Amygdala (tissue), 56 donors: ENCODE results near the gene ADAM8.

ENCODE experiments used
- DNase-seq, 56 donors: peaks; one replicate each; lab custom pipeline; 2025; lab: John Stamatoyannopoulos, UW

ADAM8 gene

GRCh38 chr10:133253361-133253955 lies 23.2 kb downstream of the ADAM8 start:
- DNase-seq: no peak

GRCh38 chr10:133252223-133252552 lies 24.5 kb downstream of the ADAM8 start:
- DNase-seq: no peak

GRCh38 chr10:133251388-133252222 lies 25.1 kb downstream of the ADAM8 start:
- no peak for DNase-seq

DNA sequence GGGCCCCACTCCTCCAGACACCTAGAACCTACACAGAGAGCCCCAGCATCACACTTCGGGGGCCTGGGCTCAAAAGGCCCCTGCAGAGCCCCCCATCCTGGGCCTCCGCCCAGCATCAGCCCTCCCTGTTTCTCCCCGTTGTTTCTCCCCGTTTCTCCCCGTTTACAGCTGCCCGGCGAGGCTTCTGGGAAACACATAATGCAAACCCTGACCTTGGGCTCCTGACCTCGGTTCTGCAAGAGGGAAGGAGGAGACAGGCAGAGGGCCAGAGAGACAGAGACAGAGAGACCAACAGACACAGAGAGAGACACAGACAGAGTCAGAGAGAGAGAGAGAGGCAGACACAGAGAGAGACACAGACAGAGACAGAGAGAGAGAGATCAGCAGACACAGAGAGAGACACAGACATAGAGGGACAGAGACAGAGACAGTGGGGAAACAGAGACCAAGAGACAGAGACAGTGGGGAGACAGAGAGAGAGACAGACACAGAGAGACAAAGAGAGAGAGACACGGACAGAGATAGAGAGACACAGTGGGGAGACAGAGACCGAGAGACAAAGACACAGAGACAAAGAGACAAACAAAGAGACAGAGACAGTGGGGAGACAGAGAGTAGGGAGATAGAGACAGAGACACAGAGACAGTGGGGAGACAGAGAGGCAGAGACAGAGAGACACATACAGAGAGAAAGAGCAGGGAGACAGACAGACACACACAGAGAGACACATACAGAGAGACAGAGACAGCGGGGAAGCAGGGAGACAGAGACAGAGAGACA lies 26.5 kb downstream of the ADAM8 start:
- no peak for DNase-seq

DNA sequence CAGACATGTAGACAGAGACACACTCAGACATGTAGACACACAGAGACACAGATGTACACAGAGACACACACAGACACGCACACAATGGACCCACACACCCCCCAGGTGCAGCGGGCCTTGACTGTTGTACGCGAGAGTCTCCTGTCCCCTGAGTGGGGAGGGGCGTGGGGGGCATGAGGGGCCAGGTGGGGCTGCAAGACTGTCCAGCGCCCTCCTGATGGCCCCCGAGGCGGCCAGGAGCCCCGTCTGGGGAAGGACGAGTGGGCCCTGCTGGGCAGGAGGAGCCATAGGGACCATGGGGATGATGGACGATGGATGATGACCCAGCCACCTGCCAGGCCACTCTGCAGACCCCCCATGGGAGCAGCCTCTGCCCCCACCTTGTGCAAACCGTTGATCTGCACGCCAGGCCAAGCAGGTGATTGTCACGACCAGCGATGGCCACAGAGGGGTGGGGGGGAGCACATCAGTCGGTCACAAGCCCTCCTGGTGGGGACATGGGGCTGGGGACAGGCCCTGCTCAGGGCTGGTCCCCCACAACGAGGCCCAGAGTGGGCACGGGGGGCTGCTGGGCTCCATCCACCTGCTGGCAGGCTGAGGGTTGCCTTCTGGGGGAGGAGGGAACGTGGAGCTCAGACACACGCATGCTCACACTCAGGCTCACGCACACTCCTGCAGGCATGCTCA lies 27.4 kb downstream of the ADAM8 start:
- no peak for DNase-seq

DNA sequence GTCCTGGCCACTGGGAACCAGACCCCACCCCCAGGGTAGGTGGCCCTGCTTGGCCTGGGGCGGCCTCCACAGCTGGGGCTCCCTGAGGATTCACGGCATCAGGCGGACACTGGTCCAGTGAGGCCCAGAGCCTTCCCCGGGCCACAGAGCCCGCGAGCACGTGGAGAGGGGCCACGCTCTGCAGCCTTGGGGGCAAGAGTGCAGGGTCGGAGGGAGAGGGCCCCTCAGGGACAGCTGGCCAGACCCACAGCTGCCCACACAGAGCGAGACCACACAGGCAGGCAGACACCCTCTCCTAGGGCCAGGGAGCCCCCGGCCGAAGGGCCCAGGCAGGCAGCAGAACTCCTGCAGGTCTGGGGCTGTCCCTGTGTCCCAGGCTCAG lies 28.3 kb downstream of the ADAM8 start:
- no peak for DNase-seq

- DNase-seq: no peak
Measured at GRCh38 chr10:133247681-133248333, 28.9 kb downstream of the ADAM8 start.

DNA sequence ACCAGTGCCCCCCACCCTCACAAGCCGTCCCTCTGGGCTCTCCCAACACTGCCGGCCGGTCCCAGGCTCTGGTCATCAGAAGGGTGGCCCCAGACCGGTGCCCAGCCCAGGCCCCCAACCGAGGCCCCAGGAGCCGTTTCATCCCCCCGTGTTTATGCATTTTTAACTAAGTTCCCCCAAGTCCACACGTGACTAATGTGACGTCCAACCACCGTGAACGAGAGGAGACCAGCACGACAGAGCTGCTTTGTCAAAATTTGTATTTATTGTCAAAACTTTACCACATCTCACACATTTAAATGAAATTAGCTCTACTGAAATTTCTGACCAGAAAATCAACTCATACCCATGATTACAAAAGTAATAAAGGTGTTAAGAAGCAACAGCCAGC lies 30.4 kb downstream of the ADAM8 start:
- no peak for DNase-seq

- DNase-seq: no peak
Measured at GRCh38 chr10:133245439-133246235, 31.0 kb downstream of the ADAM8 start.

GRCh38 chr10:133243593-133243992 lies 33.1 kb downstream of the ADAM8 start:
- no peak for DNase-seq

DNA sequence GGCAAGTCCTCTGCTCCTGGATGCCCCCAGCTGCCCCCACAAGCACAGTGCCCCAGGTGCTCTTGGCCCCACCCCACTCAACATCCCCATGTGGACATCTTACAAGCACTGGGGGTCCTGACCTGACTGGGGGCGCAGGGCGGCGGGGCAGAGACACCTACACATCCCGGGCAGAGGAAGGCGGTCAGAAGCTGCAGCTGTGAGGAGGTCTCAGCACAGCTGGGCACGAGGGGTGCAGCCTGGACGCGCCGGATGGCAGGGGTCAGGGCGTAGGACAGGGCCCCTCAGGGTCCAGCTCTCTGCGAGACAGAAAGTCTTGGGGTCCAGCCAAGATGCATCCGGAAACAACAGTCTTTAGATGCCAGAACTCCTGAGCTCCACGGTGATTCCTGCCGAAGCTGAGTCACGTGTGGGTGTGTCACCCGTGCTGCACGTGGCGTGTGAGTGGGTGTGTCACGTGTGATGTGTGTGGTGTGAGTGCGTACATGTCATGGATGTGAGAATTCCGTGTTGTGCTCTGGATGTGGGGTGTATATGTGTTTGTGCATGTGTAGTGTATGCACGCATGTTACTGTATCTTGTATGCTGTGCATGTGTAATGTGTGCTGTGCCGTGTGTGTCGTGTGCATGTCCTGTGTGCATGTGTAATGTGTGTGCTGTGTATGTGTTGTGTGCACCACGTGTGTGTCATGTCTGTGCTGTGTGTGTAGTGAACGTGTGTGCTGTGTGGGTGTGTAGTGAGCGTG lies 33.9 kb downstream of the ADAM8 start:
- DNase-seq: no peak

DNA sequence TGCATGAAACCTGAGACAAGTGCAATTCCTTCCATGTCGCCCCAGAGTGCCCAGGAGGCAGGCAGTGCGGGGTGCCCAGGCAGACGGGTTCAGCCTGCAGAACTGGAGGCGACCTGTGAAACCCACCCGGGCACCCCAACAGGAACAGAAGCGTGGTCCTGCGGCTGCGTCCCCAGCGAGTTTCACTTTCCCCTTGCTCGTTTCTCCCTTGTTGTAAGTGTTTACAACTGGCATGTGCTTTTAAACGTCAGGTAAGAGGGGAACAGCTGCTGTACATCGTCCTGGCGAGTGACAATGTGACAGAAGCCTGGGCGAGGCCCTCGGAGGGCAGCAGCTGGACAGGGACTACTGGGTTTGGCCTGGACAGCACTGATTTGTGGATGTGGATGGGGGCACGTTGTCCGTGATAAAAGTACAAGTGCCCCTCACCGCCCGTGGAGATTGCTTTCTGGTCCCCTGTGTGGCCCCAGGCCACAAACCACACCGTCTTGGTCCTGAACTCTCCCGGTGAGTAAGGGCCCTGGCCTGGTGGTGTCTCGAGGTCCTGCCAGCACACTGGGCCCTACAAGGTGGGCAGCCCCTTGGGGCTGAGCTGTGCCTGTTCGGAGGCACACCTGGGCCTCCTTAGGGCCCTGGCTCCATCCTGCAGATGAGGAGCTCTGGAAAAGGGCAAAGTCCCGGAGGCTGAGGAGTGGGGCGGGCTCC lies 35.0 kb downstream of the ADAM8 start:
- DNase-seq: no peak

GRCh38 chr10:133239990-133240389 lies 36.7 kb downstream of the ADAM8 start:
- no peak for DNase-seq

DNA sequence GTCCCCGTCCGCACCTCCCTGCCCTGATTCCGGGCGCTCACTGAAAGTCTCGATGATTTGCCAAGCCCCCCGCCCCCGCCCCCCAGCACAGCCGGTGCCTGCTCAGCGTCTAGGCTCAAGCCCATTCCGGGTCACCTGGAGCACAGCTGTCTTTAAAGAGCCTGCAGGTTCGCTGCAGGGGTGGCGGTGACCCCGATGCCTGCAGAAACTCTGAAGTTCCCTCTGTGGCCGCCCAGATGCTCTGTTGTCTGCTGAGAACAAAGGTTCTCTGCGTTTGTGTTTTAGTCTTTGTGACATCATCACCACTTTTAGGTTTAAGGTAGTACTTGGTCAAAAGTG lies 38.2 kb downstream of the ADAM8 start:
- no peak for DNase-seq

DNA sequence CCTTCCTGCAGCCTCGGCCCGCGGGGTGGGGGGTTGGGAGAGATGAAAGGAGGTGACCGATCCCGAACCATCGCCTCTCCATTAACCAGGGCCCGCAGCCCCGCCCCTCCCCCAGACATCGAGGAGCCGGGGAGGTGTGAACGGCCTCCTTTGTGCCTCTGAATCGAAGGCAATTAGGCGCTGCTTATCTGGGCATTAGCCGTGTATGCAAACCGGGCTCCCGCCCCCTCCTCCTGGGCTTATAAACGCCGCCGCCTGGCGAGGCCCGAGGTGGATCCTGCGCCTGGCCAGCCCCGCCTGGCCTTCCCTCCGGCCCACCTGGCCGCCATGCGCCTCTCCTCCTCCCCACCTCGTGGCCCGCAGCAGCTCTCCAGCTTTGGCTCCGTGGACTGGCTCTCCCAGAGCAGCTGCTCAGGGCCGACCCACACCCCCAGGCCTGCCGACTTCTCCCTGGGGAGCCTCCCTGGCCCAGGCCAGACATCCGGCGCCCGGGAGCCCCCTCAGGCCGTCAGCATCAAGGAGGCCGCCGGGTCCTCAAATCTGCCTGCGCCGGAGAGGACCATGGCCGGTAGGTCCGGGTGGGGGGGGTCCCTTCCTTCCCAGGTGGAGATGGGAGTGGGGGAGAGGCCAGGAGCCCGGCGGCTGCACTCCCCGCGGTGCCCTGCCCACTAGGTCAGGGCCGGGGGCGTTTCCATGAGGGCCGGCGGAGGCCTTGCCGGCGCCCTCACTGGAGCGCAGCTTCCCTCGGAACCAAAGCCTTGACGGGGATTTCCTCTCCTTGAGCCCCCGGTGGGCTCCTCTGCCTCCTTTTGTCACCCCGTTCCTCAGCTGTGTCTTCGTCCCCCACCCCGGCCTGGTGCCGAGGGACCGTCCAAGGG lies 38.8 kb downstream of the ADAM8 start, which contains the start of gene VENTX:
Gene VENTX, plus strand, starts transcription at position 268 of the 878 bp plus-strand sequence. Its CDS starts 60 bp downstream, at position 328.
- DNase-seq: no peak

DNA sequence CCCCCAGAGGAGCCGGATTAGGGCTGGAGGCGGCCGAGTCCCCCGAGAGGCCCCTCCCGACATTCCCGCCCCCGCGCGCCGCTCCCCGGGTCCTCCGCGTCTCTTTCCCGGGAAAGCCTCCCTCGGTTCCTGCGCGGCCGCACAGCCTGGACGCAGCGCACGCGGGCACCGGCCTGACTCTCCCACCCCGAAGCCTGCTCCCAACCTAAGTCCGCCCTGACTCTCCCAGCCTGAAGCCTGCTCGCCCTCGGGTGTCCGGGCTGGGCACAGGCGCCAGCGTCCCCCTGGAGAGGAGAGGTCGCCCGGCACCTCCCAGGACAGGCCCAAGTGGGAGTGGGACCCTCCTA lies 39.5 kb downstream of the ADAM8 start:
- no peak for DNase-seq
